Measurements from ENCODE around the gene CPB1.
"Not testable (repeated sequence)": the region's sequence is repeated elsewhere in the genome, so short reads cannot be mapped to it uniquely, and the experiment has no call there.

CPB1 gene

GRCh38 chr3:148827585-148827984 lies at the start of gene CPB1:
Gene CPB1 (plus strand): TSS chr3:148827811. CDS start chr3:148827824, 13 bp downstream.
- no peak for DNase-seq

GRCh38 chr3:148778926-148779325 lies 48.7 kb upstream of the CPB1 start:
- peak; percentile 59 for DNase-seq

- peak; percentile 80 for DNase-seq
These were observed 42.6 kb upstream of the CPB1 start for GRCh38 chr3:148785026-148785425.

GRCh38 chr3:148786159-148786558 lies 41.5 kb upstream of the CPB1 start:
- not testable (repeated sequence) for DNase-seq

GRCh38 chr3:148789146-148789545 lies 38.5 kb upstream of the CPB1 start:
- no peak for DNase-seq

- DNase-seq, result no peak
These were observed 37.7 kb upstream of the CPB1 start for GRCh38 chr3:148789906-148790305.

- DNase-seq, result no peak
These were observed 37.2 kb upstream of the CPB1 start for GRCh38 chr3:148790370-148790769.

- DNase-seq, result peak; percentile 79
These were observed 36.5 kb upstream of the CPB1 start for GRCh38 chr3:148790851-148791735.

- no peak for DNase-seq
These were observed 35.7 kb upstream of the CPB1 start for GRCh38 chr3:148791920-148792319.

GRCh38 chr3:148792516-148792915 lies 35.1 kb upstream of the CPB1 start:
- no peak for DNase-seq

- no peak for DNase-seq
These were observed 30.8 kb upstream of the CPB1 start for GRCh38 chr3:148796799-148797198.

GRCh38 chr3:148797795-148798194 lies 29.8 kb upstream of the CPB1 start:
- no peak for DNase-seq

GRCh38 chr3:148800414-148800813 lies 27.2 kb upstream of the CPB1 start:
- DNase-seq, result no peak

- DNase-seq, result no peak
These were observed 17.8 kb upstream of the CPB1 start for GRCh38 chr3:148809835-148810234.

GRCh38 chr3:148815316-148816110 lies 12.1 kb upstream of the CPB1 start:
- no peak for DNase-seq

GRCh38 chr3:148816427-148816826 lies 11.2 kb upstream of the CPB1 start:
- no peak for DNase-seq

GRCh38 chr3:148816981-148817525 lies 10.6 kb upstream of the CPB1 start:
- no peak for DNase-seq

- no peak for DNase-seq
These were observed 7.0 kb upstream of the CPB1 start for GRCh38 chr3:148820361-148821245.

- DNase-seq, result peak; percentile 88
These were observed 4.6 kb upstream of the CPB1 start for GRCh38 chr3:148823026-148823425.

GRCh38 chr3:148825476-148825875 lies 2.1 kb upstream of the CPB1 start:
- no peak for DNase-seq

- DNase-seq, result no peak
These were observed 602 bp downstream of the CPB1 start for GRCh38 chr3:148828136-148828690.

GRCh38 chr3:148829926-148830325 lies 2.3 kb downstream of the CPB1 start:
- no peak for DNase-seq
